ENCODE measurements around the gene PTPRZ1. TPM values are rescaled to one million over a fixed set of nuclear protein-coding genes. Genes with fewer than 3 reads are reported as not detected.

PTPRZ1 gene
- total and polyA plus RNA-seq, 8 donors: 0.60 to 2.5 (median 0.98) TPM

GRCh38 chr7:121876656-121877500 is 3.9 kb downstream of the PTPRZ1 start:
- FAIRE-seq (no peak), DNase-seq (no peak), ATAC-seq (no peak)
- H3K9me3 ChIP-seq: no peaks in the 10 kb centered on the region
- intact Hi-C loops (cut with DNase I): no loop called here
- H3K27ac ChIP-seq: no peak overlapping the region
- no peak for TF ChIP-seq CTCF (IDR thresholded peaks at IDR 0.05)
- H3K36me3 ChIP-seq: no peaks in the 10 kb centered on the region
- 81 to 87% methylated on average over 5 of the region's 5 CpGs for WGBS, 2 donors
- no peak overlapping the region for H3K4me3 ChIP-seq
- H3K4me1 ChIP-seq: no peaks in the 10 kb centered on the region
- no peaks in the 10 kb centered on the region for H3K27me3 ChIP-seq

- ATAC-seq (no peak), FAIRE-seq (no peak), DNase-seq (no peak)
- Histone ChIP-seq H3K27me3 (no peaks in the 10 kb centered on the region), H3K36me3 (no peaks in the 10 kb centered on the region), H3K4me3 (no peak overlapping the region), H3K27ac (no peak overlapping the region), H3K9me3 (no peaks in the 10 kb centered on the region), H3K4me1 (no peaks in the 10 kb centered on the region)
- 71 to 77% methylated on average over 5 of the region's 5 CpGs for WGBS, 2 donors
- TF ChIP-seq CTCF (IDR thresholded peaks at IDR 0.05): no peak
- intact Hi-C loops (cut with DNase I): no loop called here
These were observed 6.0 kb downstream of the PTPRZ1 start for GRCh38 chr7:121878918-121879464.

DNA sequence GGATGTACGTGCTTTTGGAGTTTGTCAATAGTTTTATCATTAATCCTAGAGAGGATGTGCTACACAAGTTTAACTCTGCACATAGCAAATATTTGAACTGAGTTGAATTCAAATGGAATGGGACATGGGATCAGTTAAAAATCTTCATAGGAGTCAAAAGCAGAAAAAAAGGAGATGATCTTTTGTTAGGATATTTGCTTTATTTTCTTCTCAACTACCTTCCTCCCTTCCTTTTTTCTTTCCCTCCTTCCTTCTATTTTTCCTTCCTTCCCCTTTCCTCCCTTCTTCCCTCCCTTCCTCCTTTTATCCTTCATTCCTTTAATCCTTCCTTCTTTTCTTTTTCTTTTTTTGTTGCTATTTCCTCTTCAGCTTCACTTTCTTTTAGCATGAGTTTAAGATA is 6.6 kb downstream of the PTPRZ1 start:
- H3K36me3 ChIP-seq: no peaks in the 10 kb centered on the region
- no peak for DNase-seq
- intact Hi-C loops (cut with DNase I): no loop called here
- ATAC-seq: no peak
- no peak for TF ChIP-seq CTCF (IDR thresholded peaks at IDR 0.05)
- no peak overlapping the region for H3K27ac ChIP-seq
- no peaks in the 10 kb centered on the region for H3K9me3 ChIP-seq
- no peaks in the 10 kb centered on the region for H3K27me3 ChIP-seq
- 28 to 48% methylated on average over 1 of the region's 1 CpG for WGBS, 2 donors
- H3K4me1 ChIP-seq: no peaks in the 10 kb centered on the region
- H3K4me3 ChIP-seq: no peak overlapping the region
- no peak for FAIRE-seq

GRCh38 chr7:121882731-121883130 is 9.8 kb downstream of the PTPRZ1 start:
- Histone ChIP-seq H3K27me3 (no peaks in the 10 kb centered on the region), H3K27ac (no peak overlapping the region), H3K4me3 (no peak overlapping the region), H3K4me1 (no peaks in the 10 kb centered on the region), H3K9me3 (no peaks in the 10 kb centered on the region), H3K36me3 (no peaks in the 10 kb centered on the region)
- FAIRE-seq (no peak), DNase-seq (no peak), ATAC-seq (no peak)
- WGBS, 2 donors: 76 to 85% methylated on average over 2 of the region's 2 CpGs
- no peak for TF ChIP-seq CTCF (IDR thresholded peaks at IDR 0.05)
- intact Hi-C loops (cut with DNase I): no loop called here

Measured in pancreas (tissue), 10 donors.